ENCODE results near the gene GPANK1. TPM values are rescaled to one million over a fixed set of nuclear protein-coding genes. Genes with fewer than 3 reads are reported as not detected.

Gene GPANK1
- total and polyA plus RNA-seq, 4 donors, result 10.9 to 22.8 (median 16.2) TPM

- Histone ChIP-seq H3K9me3 (ENCODE audit: control insufficient read depth, low read length) (no peaks in the 10 kb centered on the region), H3K4me3 (ENCODE audit: low read length in 2 of 2) (no peak overlapping the region), H3K27me3 (ENCODE audit: control insufficient read depth in 1 of 2, insufficient read depth in 2 of 2, low read length in 1 of 2) (no peaks in the 10 kb centered on the region), H3K4me1 (ENCODE audit: control insufficient read depth in 1 of 2, insufficient read depth in 2 of 2, low read length in 2 of 2) (no peaks in the 10 kb centered on the region), H3K36me3 (ENCODE audit: control insufficient read depth in 1 of 2, insufficient read depth in 2 of 2, low read length in 1 of 2) (peaks cover 14 to 23% of the 10 kb centered on the region in 2 donors), H3K27ac (ENCODE audit: low read depth in 1 of 2, low read length in 2 of 2) (no peak overlapping the region)
- DNase-seq (no peak), ATAC-seq (ENCODE audit: low FRiP score) (no peak)
- WGBS, 2 donors, result 87 to 89% methylated on average over 26 of the region's 26 CpGs
- intact Hi-C loops (cut with DNase I), result no loop called here
Measured at GRCh38 chr6:31632279-31632946, 32.4 kb downstream of the GPANK1 start.

GRCh38 chr6:31631681-31632278, 33.0 kb downstream of the GPANK1 start:
- Histone ChIP-seq H3K4me3 (ENCODE audit: low read length in 2 of 2) (no peak overlapping the region), H3K9me3 (ENCODE audit: control insufficient read depth, low read length) (no peaks in the 10 kb centered on the region), H3K4me1 (ENCODE audit: control insufficient read depth in 1 of 2, insufficient read depth in 2 of 2, low read length in 2 of 2) (no peaks in the 10 kb centered on the region), H3K27ac (ENCODE audit: low read depth in 1 of 2, low read length in 2 of 2) (no peak overlapping the region), H3K27me3 (ENCODE audit: control insufficient read depth in 1 of 2, insufficient read depth in 2 of 2, low read length in 1 of 2) (no peaks in the 10 kb centered on the region), H3K36me3 (ENCODE audit: control insufficient read depth in 1 of 2, insufficient read depth in 2 of 2, low read length in 1 of 2) (peaks cover 14 to 23% of the 10 kb centered on the region in 2 donors)
- 84 to 87% methylated on average over 32 of the region's 32 CpGs for WGBS, 2 donors
- DNase-seq (no peak), ATAC-seq (ENCODE audit: low FRiP score) (no peak)
- intact Hi-C loops (cut with DNase I), result no loop called here

- Histone ChIP-seq H3K9me3 (ENCODE audit: control insufficient read depth, low read length) (no peaks in the 10 kb centered on the region), H3K4me3 (ENCODE audit: low read length in 2 of 2) (no peak overlapping the region), H3K36me3 (ENCODE audit: control insufficient read depth in 1 of 2, insufficient read depth in 2 of 2, low read length in 1 of 2) (peaks cover 8 to 27% of the 10 kb centered on the region in 2 donors), H3K4me1 (ENCODE audit: control insufficient read depth in 1 of 2, insufficient read depth in 2 of 2, low read length in 2 of 2) (no peaks in the 10 kb centered on the region), H3K27ac (ENCODE audit: low read depth in 1 of 2, low read length in 2 of 2) (no peak overlapping the region), H3K27me3 (ENCODE audit: control insufficient read depth in 1 of 2, insufficient read depth in 2 of 2, low read length in 1 of 2) (no peaks in the 10 kb centered on the region)
- intact Hi-C loops (cut with DNase I), result no loop called here
- DNase-seq, result no peak
- ATAC-seq (ENCODE audit: low FRiP score), result no peak
- 81 to 85% methylated on average over 16 of the region's 16 CpGs for WGBS, 2 donors
Measured at GRCh38 chr6:31631209-31631608, 33.6 kb downstream of the GPANK1 start.

GRCh38 chr6:31630177-31630934, 34.4 kb downstream of the GPANK1 start:
- H3K9me3 ChIP-seq (ENCODE audit: control insufficient read depth, low read length), result no peaks in the 10 kb centered on the region
- no peaks in the 10 kb centered on the region for H3K4me1 ChIP-seq (ENCODE audit: control insufficient read depth in 1 of 2, insufficient read depth in 2 of 2, low read length in 2 of 2)
- no peak overlapping the region for H3K4me3 ChIP-seq (ENCODE audit: low read length in 2 of 2)
- no peak for ATAC-seq (ENCODE audit: low FRiP score)
- no peak for DNase-seq
- no peaks in the 10 kb centered on the region for H3K27me3 ChIP-seq (ENCODE audit: control insufficient read depth in 1 of 2, insufficient read depth in 2 of 2, low read length in 1 of 2)
- peaks cover 7 to 33% of the 10 kb centered on the region in 2 donors for H3K36me3 ChIP-seq (ENCODE audit: control insufficient read depth in 1 of 2, insufficient read depth in 2 of 2, low read length in 1 of 2)
- no peak overlapping the region for H3K27ac ChIP-seq (ENCODE audit: low read depth in 1 of 2, low read length in 2 of 2)
- WGBS, 2 donors, result 88 to 89% methylated on average over 25 of the region's 25 CpGs
- intact Hi-C loops (cut with DNase I), result no loop called here

GRCh38 chr6:31629014-31629413, 35.8 kb downstream of the GPANK1 start:
- intact Hi-C loops (cut with DNase I), result no loop called here
- Histone ChIP-seq H3K4me1 (ENCODE audit: control insufficient read depth in 1 of 2, insufficient read depth in 2 of 2, low read length in 2 of 2) (no peaks in the 10 kb centered on the region), H3K27me3 (ENCODE audit: control insufficient read depth in 1 of 2, insufficient read depth in 2 of 2, low read length in 1 of 2) (no peaks in the 10 kb centered on the region), H3K4me3 (ENCODE audit: low read length in 2 of 2) (no peak overlapping the region), H3K9me3 (ENCODE audit: control insufficient read depth, low read length) (no peaks in the 10 kb centered on the region), H3K36me3 (ENCODE audit: control insufficient read depth in 1 of 2, insufficient read depth in 2 of 2, low read length in 1 of 2) (peaks cover 14 to 33% of the 10 kb centered on the region in 2 donors), H3K27ac (ENCODE audit: low read depth in 1 of 2, low read length in 2 of 2) (no peak overlapping the region)
- ATAC-seq (ENCODE audit: low FRiP score), result no peak
- WGBS, 2 donors, result 89 to 92% methylated on average over 7 of the region's 7 CpGs
- DNase-seq, result no peak

- no peaks in the 10 kb centered on the region for H3K9me3 ChIP-seq (ENCODE audit: control insufficient read depth, low read length)
- no peaks in the 10 kb centered on the region for H3K27me3 ChIP-seq (ENCODE audit: control insufficient read depth in 1 of 2, insufficient read depth in 2 of 2, low read length in 1 of 2)
- no peak overlapping the region for H3K27ac ChIP-seq (ENCODE audit: low read depth in 1 of 2, low read length in 2 of 2)
- ATAC-seq (ENCODE audit: low FRiP score) (no peak), DNase-seq (no peak)
- H3K4me3 ChIP-seq (ENCODE audit: low read length in 2 of 2), result no peak overlapping the region
- H3K4me1 ChIP-seq (ENCODE audit: control insufficient read depth in 1 of 2, insufficient read depth in 2 of 2, low read length in 2 of 2), result no peaks in the 10 kb centered on the region
- WGBS, 2 donors, result 95 to 99% methylated on average over 15 to 19 of the region's 19 CpGs
- intact Hi-C loops (cut with DNase I), result loop anchor here in 1 of 2 donors (2.0 kb wide), 1 partner anchor 15 kb away; no protein-coding TSS in a partner anchor
- peaks cover 14 to 33% of the 10 kb centered on the region in 2 donors for H3K36me3 ChIP-seq (ENCODE audit: control insufficient read depth in 1 of 2, insufficient read depth in 2 of 2, low read length in 1 of 2)
Measured at GRCh38 chr6:31627690-31628287, 37.0 kb downstream of the GPANK1 start.

- H3K9me3 ChIP-seq (ENCODE audit: control insufficient read depth, low read length), result no peaks in the 10 kb centered on the region
- no peak overlapping the region for H3K27ac ChIP-seq (ENCODE audit: low read depth in 1 of 2, low read length in 2 of 2)
- H3K27me3 ChIP-seq (ENCODE audit: control insufficient read depth in 1 of 2, insufficient read depth in 2 of 2, low read length in 1 of 2), result no peaks in the 10 kb centered on the region
- DNase-seq (no peak), ATAC-seq (ENCODE audit: low FRiP score) (no peak)
- H3K4me1 ChIP-seq (ENCODE audit: control insufficient read depth in 1 of 2, insufficient read depth in 2 of 2, low read length in 2 of 2), result no peaks in the 10 kb centered on the region
- WGBS, 2 donors, result 85 to 90% methylated on average over 10 of the region's 10 CpGs
- H3K4me3 ChIP-seq (ENCODE audit: low read length in 2 of 2), result no peak overlapping the region
- H3K36me3 ChIP-seq (ENCODE audit: control insufficient read depth in 1 of 2, insufficient read depth in 2 of 2, low read length in 1 of 2), result peaks cover 14 to 33% of the 10 kb centered on the region in 2 donors
- intact Hi-C loops (cut with DNase I), result loop anchor here in 1 of 2 donors (2.0 kb wide), 1 partner anchor 16 kb away; no protein-coding TSS in a partner anchor
Measured at GRCh38 chr6:31626952-31627351, 37.8 kb downstream of the GPANK1 start.

- H3K27ac ChIP-seq (ENCODE audit: low read depth in 1 of 2, low read length in 2 of 2), result no peak overlapping the region
- no peaks in the 10 kb centered on the region for H3K9me3 ChIP-seq (ENCODE audit: control insufficient read depth, low read length)
- no peak for ATAC-seq (ENCODE audit: low FRiP score)
- intact Hi-C loops (cut with DNase I), result loop anchor here (5.0 kb wide), 2 partner anchors 38 to 1962 kb away; partner anchors contain the start of genes C6orf47 (in 1 of the 2) and GPANK1 (in 1 of the 2)
- H3K27me3 ChIP-seq (ENCODE audit: control insufficient read depth in 1 of 2, insufficient read depth in 2 of 2, low read length in 1 of 2), result no peaks in the 10 kb centered on the region
- peaks cover 13 to 19% of the 10 kb centered on the region in 2 donors for H3K36me3 ChIP-seq (ENCODE audit: control insufficient read depth in 1 of 2, insufficient read depth in 2 of 2, low read length in 1 of 2)
- H3K4me3 ChIP-seq (ENCODE audit: low read length in 2 of 2), result no peak overlapping the region
- H3K4me1 ChIP-seq (ENCODE audit: control insufficient read depth in 1 of 2, insufficient read depth in 2 of 2, low read length in 2 of 2), result no peaks in the 10 kb centered on the region
- WGBS, 2 donors, result 85 to 90% methylated on average over 10 of the region's 10 CpGs
- no peak for DNase-seq
Measured at GRCh38 chr6:31624070-31624469, 40.7 kb downstream of the GPANK1 start.
